Testis (tissue), 3 donors: ENCODE results near the gene DCST1. TPM values are rescaled to one million over a fixed set of nuclear protein-coding genes. Genes with fewer than 3 reads are reported as not detected.

ENCODE experiments used
- DNase-seq: peaks from one replicate; pipeline ENCODE4 v3.0.0-alpha.2; 2019
- H3K27ac ChIP-seq, 2 donors: fragments of 200-600 bp; sonication (generic); one replicate each; pipeline ENCODE4 v1.5.1; 2019
- H3K27me3 ChIP-seq: fragments of 200-600 bp; sonication (generic); one replicate; pipeline ENCODE4 v1.5.1; 2019
- H3K36me3 ChIP-seq: fragments of 200-600 bp; sonication (generic); one replicate; pipeline ENCODE4 v1.5.1; 2017; ENCODE audit warnings: low read depth; ENCODE audit errors: missing control alignments
- H3K4me1 ChIP-seq: fragments of 200-600 bp; sonication (generic); one replicate; pipeline ENCODE4 v1.5.1; 2019
- H3K4me3 ChIP-seq, 2 donors: fragments of 200-600 bp; sonication (generic); one replicate each; pipeline ENCODE4 v1.5.1; 2017 to 2019
- H3K9me3 ChIP-seq: fragments of 200-600 bp; sonication (generic); one replicate; pipeline ENCODE4 v1.5.1; 2017
- CTCF ChIP-seq, 3 experiments: fragments of 450-650 bp in 2 of 3; fragments of 200-600 bp in 1 of 3; sonication (generic) in 1 of 3; IDR thresholded peaks; one replicate each; pipeline ENCODE4 v1.5.1; 2016 to 2019; ENCODE audit warnings: antibody characterized with exemption in 3 of 3, mild to moderate bottlenecking in 2 of 3, moderate library complexity in 1 of 3
- POLR2A ChIP-seq: fragments of 450-650 bp; IDR thresholded peaks from one replicate; pipeline ENCODE4 v1.6.1; 2017; ENCODE audit warnings: antibody characterized with exemption, mild to moderate bottlenecking, moderate library complexity
- WGBS, 2 donors: methylation state at CpG; one replicate each; pipeline ENCODE4 v1.1.5; 2018; 5-methylcytosine and 5-hydroxymethylcytosine counted together
- intact Hi-C: fragments of 100-400 bp; cut with DNase I; formaldehyde crosslinking; loops from one replicate; pipeline ENCODE4 v1.15.1; 2023; ENCODE audit warnings: low total_unique reads
- polyA plus RNA-seq: library from polyadenylated mRNA; stranded (reverse); fragments of 350-450 nt; fragmentation: Illumina TruSeq; extraction: RNeasy Lipid Tissue Mini Kit (QIAGEN cat#74804); gene quantifications from one replicate; pipeline ENCODE4 v1.2.3, GENCODE V29; 2014; ENCODE audit warnings: low read depth, low replicate concordance; ENCODE audit not compliant: insufficient read depth
- total RNA-seq, 2 donors: library from RNA; depleted of rRNA; stranded (reverse); fragments of >200 nt; gene quantifications; one replicate each; pipeline ENCODE4 v1.2.3, GENCODE V29; 2016

The DCST1 gene
- total and polyA plus RNA-seq, 3 donors from 2014 or later = 4.5 to 15.2 (median 9.4) TPM

- TF ChIP-seq CTCF (IDR thresholded peaks at IDR 0.05) = peak; percentile 88 to 97 (median 96)
- no peak for TF ChIP-seq POLR2A
- peak overlapping the region; percentile 69 to 71 for H3K4me3 ChIP-seq
- H3K27ac ChIP-seq = peak overlapping the region; percentile 83 to 94
- peaks cover 38% of the 10 kb centered on the region for H3K4me1 ChIP-seq
- 0% methylated on average over 18 to 67 of the region's 67 CpGs for WGBS, 2 donors
- no peaks in the 10 kb centered on the region for H3K27me3 ChIP-seq
- H3K36me3 ChIP-seq = no peaks in the 10 kb centered on the region
- peak; percentile 98 for DNase-seq
- H3K9me3 ChIP-seq = no peaks in the 10 kb centered on the region
- intact Hi-C loops = no loop called here
These were observed 51.3 kb downstream of the DCST1 start for GRCh38 chr1:155084722-155085503.

- Histone ChIP-seq H3K36me3 (no peaks in the 10 kb centered on the region), H3K4me1 (peaks cover 31% of the 10 kb centered on the region), H3K27me3 (no peaks in the 10 kb centered on the region), H3K27ac (peak overlapping the region; percentile 83 to 94), H3K4me3 (peak overlapping the region; percentile 69 to 71), H3K9me3 (no peaks in the 10 kb centered on the region)
- no peak for TF ChIP-seq CTCF (IDR thresholded peaks at IDR 0.05)
- no peak for TF ChIP-seq POLR2A
- intact Hi-C loops = no loop called here
- DNase-seq = peak; percentile 56
- 0 to 1% methylated on average over 22 to 30 of the region's 32 CpGs for WGBS, 2 donors
These were observed 52.0 kb downstream of the DCST1 start for GRCh38 chr1:155085504-155086127.

GRCh38 chr1:155086128-155086741 is 52.6 kb downstream of the DCST1 start:
- peak; percentile 84 for DNase-seq
- 19 to 50% methylated on average over 7 to 17 of the region's 24 CpGs for WGBS, 2 donors
- peak; percentile 97 to 100 (median 98) for TF ChIP-seq CTCF (IDR thresholded peaks at IDR 0.05)
- TF ChIP-seq POLR2A = no peak
- Histone ChIP-seq H3K9me3 (no peaks in the 10 kb centered on the region), H3K27me3 (no peaks in the 10 kb centered on the region), H3K27ac (no peak overlapping the region), H3K4me1 (peaks cover 25% of the 10 kb centered on the region), H3K36me3 (no peaks in the 10 kb centered on the region), H3K4me3 (peak overlapping the region in 1 of 2 donors; percentile 71)
- intact Hi-C loops = no loop called here

- 53 to 58% methylated on average over 7 to 8 of the region's 8 CpGs for WGBS, 2 donors
- H3K27me3 ChIP-seq = no peaks in the 10 kb centered on the region
- no peaks in the 10 kb centered on the region for H3K36me3 ChIP-seq
- no peak overlapping the region for H3K4me3 ChIP-seq
- H3K9me3 ChIP-seq = no peaks in the 10 kb centered on the region
- intact Hi-C loops = no loop called here
- H3K4me1 ChIP-seq = peaks cover 21% of the 10 kb centered on the region
- no peak for DNase-seq
- TF ChIP-seq POLR2A = no peak
- TF ChIP-seq CTCF (IDR thresholded peaks at IDR 0.05) = no peak
- H3K27ac ChIP-seq = no peak overlapping the region
These were observed 53.4 kb downstream of the DCST1 start for GRCh38 chr1:155086856-155087535.
